ENCODE results near the gene NDUFAF8.

DNA sequence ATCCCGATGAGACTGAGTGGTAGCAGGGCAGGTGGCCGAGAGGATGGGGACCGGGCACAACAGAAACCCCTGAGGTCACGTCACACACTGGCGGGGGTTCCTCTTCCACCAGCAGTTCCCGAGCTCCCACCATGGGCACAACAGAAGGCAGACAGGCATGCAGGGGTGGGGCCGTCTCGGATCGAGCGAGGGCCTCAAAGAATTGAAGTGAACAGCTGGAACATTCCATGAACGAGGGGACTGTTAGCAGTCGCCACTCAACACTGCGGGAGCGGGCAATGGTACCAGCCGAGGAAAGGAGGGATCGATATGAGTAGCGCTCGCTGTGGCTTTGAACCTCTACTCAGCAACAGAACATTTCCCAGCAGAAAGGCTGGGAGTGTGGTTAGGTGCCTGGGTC, 21.6 kb upstream of the NDUFAF8 start:
- TF ChIP-seq POLR2A (IDR thresholded peaks at IDR 0.05) (no peak), POLR2AphosphoS5 (IDR thresholded peaks at IDR 0.05) (no peak)
- TF ChIP-seq, protein P1, sequence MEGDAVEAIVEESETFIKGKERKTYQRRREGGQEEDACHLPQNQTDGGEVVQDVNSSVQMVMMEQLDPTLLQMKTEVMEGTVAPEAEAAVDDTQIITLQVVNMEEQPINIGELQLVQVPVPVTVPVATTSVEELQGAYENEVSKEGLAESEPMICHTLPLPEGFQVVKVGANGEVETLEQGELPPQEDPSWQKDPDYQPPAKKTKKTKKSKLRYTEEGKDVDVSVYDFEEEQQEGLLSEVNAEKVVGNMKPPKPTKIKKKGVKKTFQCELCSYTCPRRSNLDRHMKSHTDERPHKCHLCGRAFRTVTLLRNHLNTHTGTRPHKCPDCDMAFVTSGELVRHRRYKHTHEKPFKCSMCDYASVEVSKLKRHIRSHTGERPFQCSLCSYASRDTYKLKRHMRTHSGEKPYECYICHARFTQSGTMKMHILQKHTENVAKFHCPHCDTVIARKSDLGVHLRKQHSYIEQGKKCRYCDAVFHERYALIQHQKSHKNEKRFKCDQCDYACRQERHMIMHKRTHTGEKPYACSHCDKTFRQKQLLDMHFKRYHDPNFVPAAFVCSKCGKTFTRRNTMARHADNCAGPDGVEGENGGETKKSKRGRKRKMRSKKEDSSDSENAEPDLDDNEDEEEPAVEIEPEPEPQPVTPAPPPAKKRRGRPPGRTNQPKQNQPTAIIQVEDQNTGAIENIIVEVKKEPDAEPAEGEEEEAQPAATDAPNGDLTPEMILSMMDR (IDR thresholded peaks at IDR 0.05): no peak
